HFF-Myc (cell line): ENCODE results near the gene ADCY9.

ENCODE experiments used
- DNase-seq: peaks from one replicate; pipeline ENCODE4 v3.0.0-alpha.2; 2011; ENCODE audit warnings: low read depth; ENCODE audit errors: extremely low read depth
- H3K4me3 ChIP-seq: replicated peaks from 2 replicates; pipeline ENCODE4 v1.5.1; 2011; ENCODE audit warnings: low read depth, mild to moderate bottlenecking, control low read depth, low read length
- TF ChIP-seq, protein P1 (sequence below): IDR thresholded peaks from 2 replicates; pipeline ENCODE4 v1.5.1; 2012; ENCODE audit warnings: mild to moderate bottlenecking, low read depth, low read length, control low read depth; ENCODE audit errors: missing control alignments

ADCY9 gene

DNA sequence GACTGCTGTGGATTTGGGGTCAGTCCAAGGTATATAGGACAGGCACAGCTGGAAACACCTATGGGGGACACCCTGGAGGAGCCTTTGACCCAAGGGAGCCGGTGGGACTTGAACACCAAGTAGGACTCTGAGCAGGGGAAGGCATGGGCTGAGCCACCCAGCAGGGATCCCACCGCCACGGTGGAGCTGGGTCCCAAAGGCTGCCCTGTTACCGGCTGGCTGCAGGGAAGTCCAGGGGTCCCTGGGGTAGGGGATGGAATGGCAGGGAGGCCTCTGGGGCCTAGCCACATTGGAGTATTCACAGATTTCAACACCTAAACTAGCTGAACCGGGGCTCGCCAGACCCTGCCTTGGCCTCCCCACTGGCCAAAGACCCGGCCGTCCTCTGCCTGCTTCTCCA, 196.0 kb downstream of the ADCY9 start:
- TF ChIP-seq, protein P1, sequence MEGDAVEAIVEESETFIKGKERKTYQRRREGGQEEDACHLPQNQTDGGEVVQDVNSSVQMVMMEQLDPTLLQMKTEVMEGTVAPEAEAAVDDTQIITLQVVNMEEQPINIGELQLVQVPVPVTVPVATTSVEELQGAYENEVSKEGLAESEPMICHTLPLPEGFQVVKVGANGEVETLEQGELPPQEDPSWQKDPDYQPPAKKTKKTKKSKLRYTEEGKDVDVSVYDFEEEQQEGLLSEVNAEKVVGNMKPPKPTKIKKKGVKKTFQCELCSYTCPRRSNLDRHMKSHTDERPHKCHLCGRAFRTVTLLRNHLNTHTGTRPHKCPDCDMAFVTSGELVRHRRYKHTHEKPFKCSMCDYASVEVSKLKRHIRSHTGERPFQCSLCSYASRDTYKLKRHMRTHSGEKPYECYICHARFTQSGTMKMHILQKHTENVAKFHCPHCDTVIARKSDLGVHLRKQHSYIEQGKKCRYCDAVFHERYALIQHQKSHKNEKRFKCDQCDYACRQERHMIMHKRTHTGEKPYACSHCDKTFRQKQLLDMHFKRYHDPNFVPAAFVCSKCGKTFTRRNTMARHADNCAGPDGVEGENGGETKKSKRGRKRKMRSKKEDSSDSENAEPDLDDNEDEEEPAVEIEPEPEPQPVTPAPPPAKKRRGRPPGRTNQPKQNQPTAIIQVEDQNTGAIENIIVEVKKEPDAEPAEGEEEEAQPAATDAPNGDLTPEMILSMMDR: no peak
- H3K4me3 ChIP-seq: no peak overlapping the region
- DNase-seq: no peak

DNA sequence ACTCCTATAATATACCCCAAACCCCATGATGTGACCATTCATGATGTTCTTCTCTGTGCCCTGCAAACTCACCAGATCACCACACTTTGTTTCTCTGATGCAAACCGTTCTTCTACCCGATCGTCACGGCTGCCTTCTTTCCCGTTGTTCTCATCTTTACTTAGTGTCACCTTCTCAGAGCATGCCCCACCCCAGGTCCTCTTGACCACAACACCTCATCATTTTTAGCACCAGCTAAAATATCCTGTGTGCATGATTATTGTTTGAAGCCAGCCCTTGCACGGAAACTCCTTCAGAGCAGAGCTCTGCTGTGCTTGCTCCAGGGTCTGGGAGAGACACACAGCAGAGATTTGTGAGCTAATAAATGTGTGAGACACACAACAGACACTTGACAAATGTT, 196.8 kb downstream of the ADCY9 start:
- DNase-seq: no peak
- H3K4me3 ChIP-seq: no peak overlapping the region
- TF ChIP-seq, protein P1: no peak

- H3K4me3 ChIP-seq: no peak overlapping the region
- TF ChIP-seq, protein P1: no peak
- no peak for DNase-seq
Observed at GRCh38 chr16:3915426-3916260, 200.6 kb downstream of the ADCY9 start.

DNA sequence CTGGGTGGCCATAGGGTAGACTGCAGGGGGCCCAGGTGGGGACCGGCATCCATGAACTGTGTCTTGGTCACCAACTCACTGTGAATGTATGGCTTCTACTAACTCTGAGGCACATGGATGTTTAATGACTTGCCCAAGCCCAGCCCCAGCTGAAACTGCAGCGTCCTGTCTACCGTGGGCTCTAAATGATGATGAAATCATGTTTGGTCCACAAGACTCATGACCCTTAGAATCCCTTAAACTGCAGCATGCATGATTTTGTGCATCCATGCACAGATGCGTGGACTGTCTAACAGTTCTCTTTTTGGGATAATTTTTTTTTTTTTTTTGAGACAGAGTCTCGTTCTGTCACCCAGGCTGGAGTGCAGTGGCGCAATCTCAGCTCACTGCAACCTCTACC, 203.3 kb downstream of the ADCY9 start:
- no peak overlapping the region for H3K4me3 ChIP-seq
- TF ChIP-seq, protein P1: no peak
- DNase-seq: no peak
